Activated B cell treated with CpG ODN at 0.5 μM for 24 hours (primary cell): ENCODE results near the gene SND1. TPM values are rescaled to one million over a fixed set of nuclear protein-coding genes. Genes with fewer than 3 reads are reported as not detected.

Experiments used
- ATAC-seq: fragments of 200-7000 bp; cut with Tn5 transposase; one replicate; pipeline ENCODE4 v1.10.0; 2021; ENCODE audit warnings: low read depth, mild to moderate bottlenecking, moderate library complexity
- CTCF ChIA-PET: fragments of 350-600 bp; sonication (Branson Sonifier 250); formaldehyde crosslinking; loops from one replicate; lab custom pipeline; 2021; ENCODE audit warnings: antibody characterized with exemption; lab: Charles Lee
- POLR2A ChIA-PET: fragments of 350-600 bp; sonication (Branson Sonifier 250); formaldehyde crosslinking; loops from one replicate; lab custom pipeline; 2021; ENCODE audit warnings: antibody characterized with exemption; lab: Charles Lee
- DNase-seq: peaks from one replicate; pipeline ENCODE4 v3.0.0; 2022
- H3K27ac Mint-ChIP-seq: one replicate; pipeline ENCODE4 v1.8.0; 2020; ENCODE audit warnings: mixed read lengths
- H3K27me3 Mint-ChIP-seq: one replicate; pipeline ENCODE4 v1.8.0; 2021; ENCODE audit warnings: mixed read lengths
- H3K36me3 Mint-ChIP-seq: one replicate; pipeline ENCODE4 v1.8.0; 2021; ENCODE audit warnings: low read depth, mixed read lengths
- H3K4me1 Mint-ChIP-seq: one replicate; pipeline ENCODE4 v1.8.0; 2021; ENCODE audit warnings: mixed read lengths
- H3K4me3 Mint-ChIP-seq: one replicate; pipeline ENCODE4 v1.8.0; 2020; ENCODE audit warnings: mild to moderate bottlenecking, mixed read lengths
- H3K9me3 Mint-ChIP-seq: one replicate; pipeline ENCODE4 v1.8.0; 2020; ENCODE audit warnings: mixed read lengths
- intact Hi-C: fragments of 100-400 bp; cut with micrococcal nuclease; formaldehyde crosslinking; loops from one replicate; pipeline ENCODE4 v1.15.1; 2024
- total RNA-seq: library from RNA; stranded (reverse); gene quantifications from 2 replicates; pipeline ENCODE4 v1.2.3, GENCODE V29; 2022
- TF ChIP-seq, protein P1 (sequence below): fragments of 200-600 bp; IDR thresholded peaks from one replicate; pipeline ENCODE4 v1.8.0; 2022; ENCODE audit warnings: antibody characterized with exemption, mild to moderate bottlenecking

Gene SND1
- total RNA-seq, 1 donor from 2014 or later = 215 TPM

DNA sequence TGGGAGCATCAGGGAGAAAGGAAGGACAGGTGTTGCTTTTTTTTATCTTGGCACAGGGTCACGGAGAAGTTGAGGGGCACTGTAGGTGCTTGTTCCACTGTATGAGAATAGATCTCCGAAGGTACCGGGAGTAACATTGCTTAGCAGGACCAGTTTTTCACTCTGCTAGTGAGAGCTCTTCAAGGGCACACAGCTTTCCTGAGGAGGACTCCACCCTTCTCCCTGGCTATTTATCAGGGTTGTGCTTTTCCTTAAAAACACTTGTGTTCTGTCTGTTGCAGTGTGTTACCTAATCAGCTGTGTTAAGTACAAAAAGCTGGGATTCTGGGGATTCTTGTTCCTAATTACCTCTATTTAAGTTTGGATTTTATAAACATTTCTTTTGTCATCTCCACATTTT, 160.5 kb downstream of the SND1 start:
- POLR2A ChIA-PET = no interaction called here
- H3K27ac Mint-ChIP-seq = no peak overlapping the region

DNA sequence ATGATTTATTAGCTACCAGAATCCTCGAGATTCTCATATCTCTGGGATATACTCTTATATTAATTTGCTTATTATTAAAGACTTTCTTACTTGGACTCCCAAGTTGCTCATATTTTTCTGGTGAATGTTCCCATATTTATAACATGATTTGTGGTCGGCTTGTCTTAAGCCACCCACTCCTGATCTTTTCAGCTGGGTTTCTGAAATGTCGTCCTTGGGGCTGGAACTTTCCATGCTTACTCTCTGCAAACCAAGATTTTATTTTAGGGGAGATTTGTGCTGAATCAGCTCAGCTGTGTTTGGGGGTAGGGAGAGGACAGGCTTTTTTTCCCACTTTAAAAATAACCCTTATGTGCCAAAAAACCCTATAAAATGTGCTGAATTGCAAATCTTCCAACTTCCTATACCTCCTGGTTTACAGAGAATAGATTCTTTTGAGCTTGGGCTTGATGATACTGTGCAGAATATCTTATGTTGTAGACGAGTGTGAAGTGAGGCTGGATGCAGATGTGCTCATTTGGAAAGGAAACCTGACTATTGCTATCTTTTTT, 162.1 kb downstream of the SND1 start:
- DNase-seq = no peak
- H3K27ac Mint-ChIP-seq = no peak overlapping the region
- intact Hi-C loops = no loop called here
- TF ChIP-seq, protein P1, sequence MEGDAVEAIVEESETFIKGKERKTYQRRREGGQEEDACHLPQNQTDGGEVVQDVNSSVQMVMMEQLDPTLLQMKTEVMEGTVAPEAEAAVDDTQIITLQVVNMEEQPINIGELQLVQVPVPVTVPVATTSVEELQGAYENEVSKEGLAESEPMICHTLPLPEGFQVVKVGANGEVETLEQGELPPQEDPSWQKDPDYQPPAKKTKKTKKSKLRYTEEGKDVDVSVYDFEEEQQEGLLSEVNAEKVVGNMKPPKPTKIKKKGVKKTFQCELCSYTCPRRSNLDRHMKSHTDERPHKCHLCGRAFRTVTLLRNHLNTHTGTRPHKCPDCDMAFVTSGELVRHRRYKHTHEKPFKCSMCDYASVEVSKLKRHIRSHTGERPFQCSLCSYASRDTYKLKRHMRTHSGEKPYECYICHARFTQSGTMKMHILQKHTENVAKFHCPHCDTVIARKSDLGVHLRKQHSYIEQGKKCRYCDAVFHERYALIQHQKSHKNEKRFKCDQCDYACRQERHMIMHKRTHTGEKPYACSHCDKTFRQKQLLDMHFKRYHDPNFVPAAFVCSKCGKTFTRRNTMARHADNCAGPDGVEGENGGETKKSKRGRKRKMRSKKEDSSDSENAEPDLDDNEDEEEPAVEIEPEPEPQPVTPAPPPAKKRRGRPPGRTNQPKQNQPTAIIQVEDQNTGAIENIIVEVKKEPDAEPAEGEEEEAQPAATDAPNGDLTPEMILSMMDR = no peak
- ChIA-PET CTCF (no interaction called here), POLR2A (no interaction called here)
- peaks cover 7% of the 10 kb centered on the region for H3K4me1 Mint-ChIP-seq
- no peak overlapping the region for H3K4me3 Mint-ChIP-seq
- no peaks in the 10 kb centered on the region for H3K9me3 Mint-ChIP-seq
- peaks cover 19% of the 10 kb centered on the region for H3K36me3 Mint-ChIP-seq
- no peaks in the 10 kb centered on the region for H3K27me3 Mint-ChIP-seq
- ATAC-seq = no peak

More for the DNA sequence above, 160.5 kb downstream of the SND1 start:
- Mint-ChIP-seq H3K9me3 (no peaks in the 10 kb centered on the region), H3K4me1 (peaks cover 4% of the 10 kb centered on the region), H3K36me3 (peaks cover 34% of the 10 kb centered on the region), H3K4me3 (no peak overlapping the region), H3K27me3 (no peaks in the 10 kb centered on the region)
- intact Hi-C loops = no loop called here
- CTCF ChIA-PET = no interaction called here
- ATAC-seq = no peak
- no peak for DNase-seq
- TF ChIP-seq, protein P1 = no peak

DNA sequence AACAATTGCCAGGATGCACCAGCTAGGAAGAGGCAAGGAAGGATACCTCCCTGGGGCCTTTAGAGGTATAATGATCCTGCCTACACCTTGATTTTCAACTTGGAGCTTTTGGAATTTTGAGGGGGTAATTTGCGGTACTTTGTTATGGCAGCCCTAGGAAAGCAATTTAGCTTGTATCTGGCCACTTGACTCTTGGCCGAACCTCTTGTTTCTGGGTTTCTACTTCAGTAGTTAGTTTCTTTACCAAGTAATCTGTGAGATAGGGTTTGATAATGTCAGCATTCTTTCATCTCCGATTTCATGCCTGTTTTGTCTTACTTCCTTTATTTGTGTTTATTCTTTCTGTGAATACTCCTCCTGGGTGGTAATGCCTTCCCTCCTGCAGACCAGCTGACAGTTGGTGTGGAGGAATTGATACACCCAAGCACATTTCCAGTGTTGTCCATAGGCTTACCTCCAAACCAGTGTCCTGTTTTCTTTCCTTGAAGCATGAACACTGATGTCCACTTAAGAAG, 163.7 kb downstream of the SND1 start:
- H3K36me3 Mint-ChIP-seq = peaks cover 9% of the 10 kb centered on the region
- ATAC-seq (no peak), DNase-seq (no peak)
- intact Hi-C loops = no loop called here
- H3K4me3 Mint-ChIP-seq = no peak overlapping the region
- no peak overlapping the region for H3K27ac Mint-ChIP-seq
- peaks cover 17% of the 10 kb centered on the region for H3K4me1 Mint-ChIP-seq
- no peaks in the 10 kb centered on the region for H3K9me3 Mint-ChIP-seq
- TF ChIP-seq, protein P1 = no peak
- no peaks in the 10 kb centered on the region for H3K27me3 Mint-ChIP-seq
- CTCF ChIA-PET = no interaction called here
- POLR2A ChIA-PET = no interaction called here

DNA sequence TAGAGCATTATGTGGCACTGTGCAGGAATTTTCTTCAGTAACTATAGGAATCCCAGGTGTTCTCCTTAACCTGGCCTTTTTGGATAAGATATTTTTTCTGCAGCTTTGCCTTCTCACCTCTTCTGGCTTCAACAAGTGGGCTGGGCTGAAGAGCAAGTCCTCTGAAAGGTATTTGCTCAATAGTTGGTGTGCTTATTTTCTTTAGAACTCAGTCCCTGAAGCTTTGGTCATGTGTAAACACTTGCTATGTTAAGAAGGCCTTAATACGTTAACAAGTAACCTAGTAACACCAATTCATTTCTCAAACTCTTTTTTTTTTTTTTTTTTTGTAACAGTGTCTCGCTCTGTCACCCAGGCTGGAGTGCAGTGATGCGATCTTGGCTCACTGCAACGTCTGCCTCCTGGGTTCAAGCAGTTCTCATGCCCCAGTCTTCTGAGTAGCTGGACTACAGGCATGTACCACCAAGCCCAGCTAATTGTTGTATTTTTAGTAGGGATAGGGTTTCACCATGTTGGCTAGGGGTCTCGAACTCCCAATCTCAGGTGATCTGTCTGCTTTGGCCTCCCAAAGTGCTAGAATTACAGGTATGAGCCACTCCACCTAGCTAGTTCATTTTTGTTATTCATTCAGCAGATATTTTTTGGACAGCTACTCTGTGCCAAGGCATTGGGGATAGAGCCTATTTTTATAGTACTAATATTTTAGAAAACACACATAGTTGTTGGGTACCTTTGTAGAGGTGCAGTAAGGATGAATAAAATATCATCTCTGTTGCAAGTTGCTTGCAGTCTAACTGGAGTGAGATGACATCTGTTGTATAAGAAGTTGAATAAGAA, 164.6 kb downstream of the SND1 start:
- Mint-ChIP-seq H3K4me3 (no peak overlapping the region), H3K9me3 (no peaks in the 10 kb centered on the region), H3K27me3 (no peaks in the 10 kb centered on the region), H3K4me1 (peaks cover 24% of the 10 kb centered on the region), H3K27ac (no peak overlapping the region), H3K36me3 (peaks cover 9% of the 10 kb centered on the region)
- TF ChIP-seq, protein P1 = no peak
- CTCF ChIA-PET = no interaction called here
- intact Hi-C loops = no loop called here
- POLR2A ChIA-PET = no interaction called here
- ATAC-seq (no peak), DNase-seq (no peak)

DNA sequence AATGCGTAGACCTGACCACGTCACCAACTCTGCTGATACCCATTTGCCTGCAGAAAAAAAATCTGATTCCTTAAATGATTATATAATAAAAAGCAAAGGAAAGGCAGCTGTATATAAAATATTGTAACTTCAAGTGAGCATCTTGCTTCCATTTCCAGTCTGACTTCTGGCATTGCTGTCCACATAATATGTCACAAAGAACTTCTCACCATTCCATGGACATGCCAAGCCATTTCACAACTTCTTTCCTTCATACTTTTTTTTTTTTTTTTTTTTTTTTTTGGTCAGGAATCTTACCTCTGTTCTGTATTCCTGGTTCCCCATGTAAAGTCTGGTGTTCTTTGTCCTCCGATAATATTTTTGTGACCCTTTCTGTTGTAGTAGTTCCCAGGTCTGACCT, 165.5 kb downstream of the SND1 start:
- H3K4me1 Mint-ChIP-seq = peaks cover 27% of the 10 kb centered on the region
- ATAC-seq (no peak), DNase-seq (no peak)
- H3K36me3 Mint-ChIP-seq = peaks cover 9% of the 10 kb centered on the region
- no peaks in the 10 kb centered on the region for H3K9me3 Mint-ChIP-seq
- H3K27ac Mint-ChIP-seq = no peak overlapping the region
- ChIA-PET POLR2A (no interaction called here), CTCF (no interaction called here)
- H3K27me3 Mint-ChIP-seq = no peaks in the 10 kb centered on the region
- TF ChIP-seq, protein P1 = no peak
- intact Hi-C loops = no loop called here
- no peak overlapping the region for H3K4me3 Mint-ChIP-seq
